ENCODE results near the gene PTPRJ. TPM values are rescaled to one million over a fixed set of nuclear protein-coding genes. Genes with fewer than 3 reads are reported as not detected.

PTPRJ gene
- total RNA-seq, 1 experiment from 2014 or later, result 11.0 TPM

DNA sequence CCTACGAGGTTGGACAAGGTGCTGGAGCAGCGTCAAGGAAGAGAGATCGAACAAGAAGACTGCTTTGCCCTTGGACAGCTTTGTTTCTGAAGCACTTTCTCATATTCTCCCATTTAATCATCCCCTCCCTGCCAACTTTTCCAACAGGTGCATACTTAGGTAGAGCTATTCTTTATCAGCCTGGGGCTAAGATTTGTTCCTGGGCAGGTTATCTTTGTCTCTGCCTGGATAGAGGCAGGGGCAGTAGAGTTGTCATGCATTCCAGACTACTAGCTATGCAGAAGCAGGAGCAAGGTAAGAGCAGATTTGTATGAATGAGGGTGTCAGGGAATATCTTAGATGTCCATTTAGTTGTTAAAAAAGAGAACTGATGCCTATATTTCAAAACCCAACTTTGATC lies 82.3 kb downstream of the PTPRJ start:
- Histone ChIP-seq H3K27me3 (replicated peaks; ENCODE audit: control insufficient read depth, insufficient read depth, low read length) (no peaks in the 10 kb centered on the region), H3K4me1 (peaks cover 20% of the 10 kb centered on the region), H3K4me3 (ENCODE audit: low read depth, low read length) (no peak overlapping the region), H3K36me3 (ENCODE audit: control insufficient read depth, insufficient read depth, low read length) (no peaks in the 10 kb centered on the region), H3K9me3 (no peaks in the 10 kb centered on the region)
- CTCF ChIA-PET, result no interaction called here
- Mint-ChIP-seq H3K27ac (ENCODE audit: unreplicated experiment) (no peak overlapping the region), H3K4me1 (ENCODE audit: low read depth, unreplicated experiment) (peaks cover 9% of the 10 kb centered on the region), H3K9me3 (ENCODE audit: unreplicated experiment) (no peaks in the 10 kb centered on the region), H3K36me3 (ENCODE audit: insufficient read depth, unreplicated experiment) (peaks cover 6% of the 10 kb centered on the region), H3K4me3 (ENCODE audit: unreplicated experiment) (no peak overlapping the region), H3K27me3 (ENCODE audit: insufficient read depth, unreplicated experiment) (no peaks in the 10 kb centered on the region)
- DNase-seq, result peak in 1 of 2 experiments; percentile 18
- intact Hi-C loops (cut with micrococcal nuclease; ENCODE audit: unreplicated experiment), result no loop called here
- POLR2A ChIA-PET, result no interaction called here
- no TSS peak for BruUV-seq (replicated peaks)
- TF ChIP-seq, protein P1, sequence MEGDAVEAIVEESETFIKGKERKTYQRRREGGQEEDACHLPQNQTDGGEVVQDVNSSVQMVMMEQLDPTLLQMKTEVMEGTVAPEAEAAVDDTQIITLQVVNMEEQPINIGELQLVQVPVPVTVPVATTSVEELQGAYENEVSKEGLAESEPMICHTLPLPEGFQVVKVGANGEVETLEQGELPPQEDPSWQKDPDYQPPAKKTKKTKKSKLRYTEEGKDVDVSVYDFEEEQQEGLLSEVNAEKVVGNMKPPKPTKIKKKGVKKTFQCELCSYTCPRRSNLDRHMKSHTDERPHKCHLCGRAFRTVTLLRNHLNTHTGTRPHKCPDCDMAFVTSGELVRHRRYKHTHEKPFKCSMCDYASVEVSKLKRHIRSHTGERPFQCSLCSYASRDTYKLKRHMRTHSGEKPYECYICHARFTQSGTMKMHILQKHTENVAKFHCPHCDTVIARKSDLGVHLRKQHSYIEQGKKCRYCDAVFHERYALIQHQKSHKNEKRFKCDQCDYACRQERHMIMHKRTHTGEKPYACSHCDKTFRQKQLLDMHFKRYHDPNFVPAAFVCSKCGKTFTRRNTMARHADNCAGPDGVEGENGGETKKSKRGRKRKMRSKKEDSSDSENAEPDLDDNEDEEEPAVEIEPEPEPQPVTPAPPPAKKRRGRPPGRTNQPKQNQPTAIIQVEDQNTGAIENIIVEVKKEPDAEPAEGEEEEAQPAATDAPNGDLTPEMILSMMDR (IDR thresholded peaks at IDR 0.05; ENCODE audit: insufficient read depth in 1 of 2, low read depth in 1 of 2, low read length in 1 of 2, severe bottlenecking in 1 of 2, unreplicated experiment in 1 of 2), result no peak

DNA sequence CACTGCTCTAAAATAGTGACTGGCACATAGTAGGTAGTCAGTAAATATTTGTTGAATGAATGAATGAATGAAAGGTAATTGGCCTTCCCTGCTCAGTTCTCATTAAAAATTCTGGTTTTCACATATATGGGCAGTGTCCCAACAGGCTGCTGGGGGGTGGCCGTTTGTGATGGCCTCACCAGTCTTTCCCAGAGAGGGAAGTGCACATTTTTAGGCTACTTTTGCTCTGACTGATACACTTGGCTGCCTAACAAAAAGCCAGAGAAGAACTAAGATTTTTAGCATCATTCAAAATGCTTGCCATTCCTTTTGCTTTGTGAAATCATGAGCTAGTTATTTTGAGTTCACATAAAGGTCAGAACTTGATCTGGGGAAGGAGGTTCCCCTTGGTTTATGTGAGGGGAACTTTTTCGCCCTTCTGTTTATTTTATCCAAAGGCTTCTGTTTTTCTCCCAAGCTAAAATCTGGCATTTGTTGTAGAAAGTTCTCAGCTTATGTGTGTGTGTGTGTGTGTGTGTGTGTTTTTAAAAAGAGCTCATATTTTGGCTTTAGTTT lies 83.1 kb downstream of the PTPRJ start:
- no peaks in the 10 kb centered on the region for H3K9me3 Mint-ChIP-seq (ENCODE audit: unreplicated experiment)
- DNase-seq, result no peak
- ChIA-PET POLR2A (no interaction called here), CTCF (interaction anchor here (1.1 kb wide), 1 partner anchor 46 kb away, joined by 4 read pairs; no protein-coding TSS in a partner anchor)
- Histone ChIP-seq H3K36me3 (ENCODE audit: control insufficient read depth, insufficient read depth, low read length) (no peaks in the 10 kb centered on the region), H3K27me3 (replicated peaks; ENCODE audit: control insufficient read depth, insufficient read depth, low read length) (no peaks in the 10 kb centered on the region), H3K4me3 (ENCODE audit: low read depth, low read length) (no peak overlapping the region), H3K4me1 (peaks cover 20% of the 10 kb centered on the region), H3K9me3 (no peaks in the 10 kb centered on the region)
- no peaks in the 10 kb centered on the region for H3K27me3 Mint-ChIP-seq (ENCODE audit: insufficient read depth, unreplicated experiment)
- H3K36me3 Mint-ChIP-seq (ENCODE audit: insufficient read depth, unreplicated experiment), result peaks cover 4% of the 10 kb centered on the region
- H3K27ac Mint-ChIP-seq (ENCODE audit: unreplicated experiment), result peak overlapping the region; percentile 10
- H3K4me3 Mint-ChIP-seq (ENCODE audit: unreplicated experiment), result no peak overlapping the region
- intact Hi-C loops (cut with micrococcal nuclease; ENCODE audit: unreplicated experiment), result no loop called here
- H3K4me1 Mint-ChIP-seq (ENCODE audit: low read depth, unreplicated experiment), result peaks cover 9% of the 10 kb centered on the region
- TF ChIP-seq, protein P1 (IDR thresholded peaks at IDR 0.05; ENCODE audit: insufficient read depth in 1 of 2, low read depth in 1 of 2, low read length in 1 of 2, severe bottlenecking in 1 of 2, unreplicated experiment in 1 of 2), result no peak
- BruUV-seq (replicated peaks), result no TSS peak

- ChIA-PET CTCF (interaction anchor here (0.6 kb wide), 1 partner anchor 34 kb away, joined by 3 read pairs; no protein-coding TSS in a partner anchor), POLR2A (no interaction called here)
- no peaks in the 10 kb centered on the region for H3K27me3 Mint-ChIP-seq (ENCODE audit: insufficient read depth, unreplicated experiment)
- intact Hi-C loops (cut with micrococcal nuclease; ENCODE audit: unreplicated experiment), result no loop called here
- Histone ChIP-seq H3K4me3 (ENCODE audit: low read depth, low read length) (no peak overlapping the region), H3K36me3 (ENCODE audit: control insufficient read depth, insufficient read depth, low read length) (no peaks in the 10 kb centered on the region), H3K4me1 (peaks cover 20% of the 10 kb centered on the region), H3K27me3 (replicated peaks; ENCODE audit: control insufficient read depth, insufficient read depth, low read length) (no peaks in the 10 kb centered on the region), H3K9me3 (no peaks in the 10 kb centered on the region)
- no TSS peak for BruUV-seq (replicated peaks)
- no peaks in the 10 kb centered on the region for H3K36me3 Mint-ChIP-seq (ENCODE audit: insufficient read depth, unreplicated experiment)
- TF ChIP-seq, protein P1 (IDR thresholded peaks at IDR 0.05; ENCODE audit: insufficient read depth in 1 of 2, low read depth in 1 of 2, low read length in 1 of 2, severe bottlenecking in 1 of 2, unreplicated experiment in 1 of 2), result no peak
- H3K9me3 Mint-ChIP-seq (ENCODE audit: unreplicated experiment), result no peaks in the 10 kb centered on the region
- no peak overlapping the region for H3K27ac Mint-ChIP-seq (ENCODE audit: unreplicated experiment)
- H3K4me3 Mint-ChIP-seq (ENCODE audit: unreplicated experiment), result no peak overlapping the region
- no peak for DNase-seq
- H3K4me1 Mint-ChIP-seq (ENCODE audit: low read depth, unreplicated experiment), result peaks cover 9% of the 10 kb centered on the region
These were observed 83.9 kb downstream of the PTPRJ start for GRCh38 chr11:48064306-48064705.

All from Caco-2 (cell line).